ENCODE measurements around the gene C12orf76.

GRCh38 chr12:110093631-110094311 lies 45.4 kb upstream of the C12orf76 start:
- TF ChIP-seq CTCF (IDR thresholded peaks at IDR 0.05 in 4 of 5, conservative IDR thresholded peaks at IDR 0.05 in 1 of 5) (no peak), POLR2A (IDR thresholded peaks at IDR 0.05) (no peak)
